NT2/D1 (cell line): ENCODE results near the gene MYO1D.

Source experiments
- DNase-seq: peaks from one replicate; pipeline ENCODE4 v3.0.0-alpha.2; 2011; ENCODE audit warnings: low read depth, low spot score
- H3K27me3 ChIP-seq: 2 replicates; pipeline ENCODE4 v1.6.0; 2011; ENCODE audit warnings: mild to moderate bottlenecking; ENCODE audit not compliant: insufficient read length, insufficient read depth
- H3K36me3 ChIP-seq: 2 replicates; pipeline ENCODE4 v1.6.1; 2011; ENCODE audit warnings: mild to moderate bottlenecking, low read length, mixed read lengths; ENCODE audit not compliant: insufficient read depth, insufficient read length
- H3K4me1 ChIP-seq: 2 replicates; pipeline ENCODE4 v1.5.1; 2011; ENCODE audit not compliant: insufficient read depth, insufficient read length
- H3K4me3 ChIP-seq: 2 replicates; pipeline ENCODE4 v1.5.1; 2011; ENCODE audit warnings: low read depth; ENCODE audit not compliant: insufficient read length
- H3K9ac ChIP-seq: 2 replicates; pipeline ENCODE4 v1.6.0; 2011; ENCODE audit warnings: low read depth; ENCODE audit not compliant: insufficient read length
- H3K9me3 ChIP-seq: 2 replicates; pipeline ENCODE4 v1.5.1; 2011; ENCODE audit warnings: mild to moderate bottlenecking, low read length; ENCODE audit not compliant: insufficient read depth
- SUZ12 ChIP-seq: IDR thresholded peaks from 2 replicates; pipeline ENCODE4 v1.6.1; 2011; ENCODE audit not compliant: insufficient read length, insufficient read depth; ENCODE audit errors: extremely low read depth
- YY1 ChIP-seq: IDR thresholded peaks from 2 replicates; pipeline ENCODE4 v1.6.1; 2011; ENCODE audit not compliant: insufficient read length, insufficient read depth
- ZNF274 ChIP-seq: IDR thresholded peaks from 2 replicates; pipeline ENCODE4 v1.6.1; 2011; ENCODE audit warnings: mild to moderate bottlenecking, low read depth, low read length

Gene MYO1D

DNA sequence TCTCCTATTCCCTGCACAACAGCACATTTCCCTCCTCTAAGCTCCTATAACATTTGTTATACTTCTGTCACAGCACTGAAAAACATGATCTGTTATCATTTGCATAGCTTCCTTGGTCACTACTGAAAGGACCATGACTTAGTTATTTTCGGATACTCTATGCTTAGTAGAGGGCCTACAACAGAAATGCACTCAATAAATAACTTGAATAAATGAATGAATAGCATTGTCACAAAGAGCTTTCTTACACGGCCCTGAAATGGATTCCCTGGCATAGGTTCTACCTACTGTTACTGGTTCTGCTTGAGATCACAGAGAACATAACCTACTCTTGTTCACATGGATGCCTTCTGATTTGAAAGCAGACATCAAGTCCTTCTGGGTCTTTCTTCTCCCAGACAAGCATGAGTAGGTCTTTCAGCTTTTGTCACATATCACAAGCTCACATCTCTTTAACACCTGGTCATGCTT, 41.6 kb downstream of the MYO1D start:
- no peak for DNase-seq
- Histone ChIP-seq H3K4me3 (no peak overlapping the region), H3K9me3 (no peaks in the 10 kb centered on the region), H3K4me1 (no peaks in the 10 kb centered on the region), H3K27me3 (no peaks in the 10 kb centered on the region), H3K9ac (no peak overlapping the region), H3K36me3 (no peaks in the 10 kb centered on the region)
- TF ChIP-seq SUZ12: no peak
- TF ChIP-seq YY1: no peak
- no peak for TF ChIP-seq ZNF274

DNA sequence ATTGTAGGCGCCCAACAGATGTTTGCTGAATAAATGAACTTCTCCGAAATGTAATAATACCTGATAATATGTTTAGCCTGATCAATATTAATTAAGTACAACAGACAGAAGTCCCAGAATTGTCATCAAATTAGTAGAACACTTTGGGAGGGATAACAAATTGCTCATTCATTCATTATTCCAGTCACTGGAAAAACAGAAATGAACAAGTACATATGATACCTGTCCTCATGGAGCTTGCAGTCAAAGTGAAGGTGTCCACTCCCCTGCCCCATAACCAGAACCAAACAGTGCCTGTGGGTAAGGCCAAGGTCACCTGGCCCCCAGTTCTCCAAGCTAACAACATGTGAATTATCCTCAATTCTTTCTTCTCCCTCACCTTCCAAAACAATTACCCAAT, 42.8 kb downstream of the MYO1D start:
- no peak overlapping the region for H3K4me3 ChIP-seq
- no peak for TF ChIP-seq ZNF274
- TF ChIP-seq SUZ12: no peak
- no peak for TF ChIP-seq YY1
- no peaks in the 10 kb centered on the region for H3K36me3 ChIP-seq
- H3K27me3 ChIP-seq: no peaks in the 10 kb centered on the region
- H3K9me3 ChIP-seq: no peaks in the 10 kb centered on the region
- no peak overlapping the region for H3K9ac ChIP-seq
- no peak for DNase-seq
- no peaks in the 10 kb centered on the region for H3K4me1 ChIP-seq

DNA sequence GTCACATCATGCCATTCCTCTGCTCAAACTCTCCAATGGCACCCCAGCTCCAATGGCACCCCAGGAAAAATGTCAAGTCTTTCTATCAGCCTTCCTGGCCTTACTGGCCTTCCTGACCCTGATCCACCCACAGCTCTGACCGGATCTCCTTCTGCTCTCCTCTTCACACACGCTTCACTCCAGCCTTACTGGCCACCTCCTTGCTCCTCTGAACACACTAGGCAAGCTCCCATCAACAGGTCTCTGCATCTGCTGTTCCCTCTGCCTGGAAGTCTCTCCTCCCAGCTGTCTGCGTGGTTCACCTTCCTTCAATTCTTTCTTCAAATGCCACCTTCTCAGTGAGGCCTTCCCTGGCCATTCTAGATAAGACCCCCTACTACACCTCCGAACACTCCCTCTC, 43.4 kb downstream of the MYO1D start:
- H3K27me3 ChIP-seq: no peaks in the 10 kb centered on the region
- H3K9me3 ChIP-seq: no peaks in the 10 kb centered on the region
- H3K36me3 ChIP-seq: no peaks in the 10 kb centered on the region
- DNase-seq: no peak
- TF ChIP-seq SUZ12 (no peak), ZNF274 (no peak), YY1 (no peak)
- no peak overlapping the region for H3K4me3 ChIP-seq
- H3K9ac ChIP-seq: no peak overlapping the region
- no peaks in the 10 kb centered on the region for H3K4me1 ChIP-seq

DNA sequence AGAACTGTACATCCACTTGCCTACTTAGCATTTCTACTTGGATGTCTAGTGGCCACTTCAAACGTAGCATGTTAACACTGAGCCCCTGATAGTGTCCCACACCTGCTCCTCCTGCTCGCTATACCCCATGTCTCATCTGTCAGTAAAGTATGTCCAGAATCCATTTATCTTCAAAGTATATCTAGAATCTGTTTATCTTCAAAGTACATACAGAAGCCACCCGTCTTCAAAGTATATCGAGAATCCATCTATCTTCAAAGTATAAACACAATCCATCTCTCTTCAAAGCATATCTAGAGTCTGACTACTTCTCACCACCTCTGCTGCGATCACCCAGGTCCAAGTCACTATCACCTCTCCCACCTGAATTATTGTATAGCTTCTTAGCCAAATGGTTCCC, 43.8 kb downstream of the MYO1D start:
- H3K27me3 ChIP-seq: no peaks in the 10 kb centered on the region
- no peak overlapping the region for H3K9ac ChIP-seq
- TF ChIP-seq ZNF274 (no peak), YY1 (no peak), SUZ12 (no peak)
- H3K4me3 ChIP-seq: no peak overlapping the region
- H3K4me1 ChIP-seq: no peaks in the 10 kb centered on the region
- H3K36me3 ChIP-seq: no peaks in the 10 kb centered on the region
- DNase-seq: no peak
- no peaks in the 10 kb centered on the region for H3K9me3 ChIP-seq

DNA sequence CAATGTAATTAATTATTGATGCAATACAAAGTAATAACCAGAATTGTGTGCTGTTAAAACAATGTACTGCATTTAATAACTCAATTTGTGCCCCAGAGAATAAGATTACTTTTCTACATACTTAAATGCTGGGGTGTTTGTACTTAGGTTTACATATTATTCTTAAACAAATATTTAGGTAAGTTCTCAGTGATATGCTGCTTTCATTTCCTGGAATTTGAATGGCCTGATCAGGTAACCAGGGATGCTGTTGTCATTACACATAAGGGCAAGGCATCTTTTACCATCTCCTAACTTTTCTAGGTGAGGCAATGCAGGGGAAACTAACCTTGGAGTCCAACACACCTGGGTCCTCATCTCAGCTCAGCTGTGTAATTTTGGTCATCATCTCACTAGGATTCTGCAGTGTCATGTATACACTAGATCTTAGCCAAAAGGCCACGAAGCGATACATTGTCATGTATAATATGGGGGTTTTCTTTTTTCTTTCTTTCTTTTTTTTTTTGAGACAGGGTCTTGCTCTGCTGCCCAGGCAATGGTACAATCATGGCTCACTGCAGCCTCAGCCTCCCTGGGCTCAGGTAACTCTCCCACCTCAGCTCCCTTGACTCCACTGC, 45.2 kb downstream of the MYO1D start:
- Histone ChIP-seq H3K36me3 (no peaks in the 10 kb centered on the region), H3K4me1 (no peaks in the 10 kb centered on the region), H3K4me3 (no peak overlapping the region), H3K9ac (no peak overlapping the region), H3K9me3 (no peaks in the 10 kb centered on the region), H3K27me3 (no peaks in the 10 kb centered on the region)
- no peak for DNase-seq
- TF ChIP-seq ZNF274: no peak
- no peak for TF ChIP-seq YY1
- TF ChIP-seq SUZ12: no peak

DNA sequence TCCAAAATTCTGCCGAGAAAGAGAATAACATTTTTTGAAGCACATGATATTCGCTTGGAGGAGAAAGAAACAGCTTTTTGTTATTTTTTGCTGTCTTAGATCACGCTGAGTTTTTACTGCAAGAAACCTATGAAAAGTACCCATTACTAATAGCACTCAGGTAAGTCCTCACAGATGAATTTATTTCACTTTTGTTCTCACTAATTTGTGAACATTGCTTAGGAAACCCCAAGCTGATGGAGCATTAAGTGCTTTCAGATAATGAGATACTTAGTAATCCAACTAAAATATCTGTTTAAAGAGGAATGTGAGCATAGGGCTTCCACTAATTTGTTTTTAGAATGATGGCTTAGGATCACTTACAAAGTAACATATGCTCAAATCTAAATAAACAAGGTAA, 45.7 kb downstream of the MYO1D start:
- no peak for DNase-seq

DNA sequence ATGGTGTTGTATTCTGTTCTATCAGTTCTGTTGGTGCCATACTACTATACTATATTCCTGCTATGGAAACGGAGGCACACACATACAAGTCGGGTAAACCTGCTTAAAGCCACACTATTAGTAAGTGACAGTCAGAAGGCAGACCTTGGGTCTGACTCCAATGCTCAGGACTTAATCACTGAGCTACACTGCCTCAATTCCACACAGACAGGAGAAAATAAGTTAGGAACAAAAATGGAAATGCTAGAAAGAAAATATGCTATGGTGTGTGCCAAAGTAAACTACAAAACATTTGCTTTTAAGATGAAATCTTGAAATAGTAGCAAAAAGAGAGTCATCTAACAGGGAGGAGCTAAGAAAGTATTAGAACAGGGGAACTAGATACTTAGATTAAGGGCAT, 48.1 kb downstream of the MYO1D start:
- Histone ChIP-seq H3K9ac (no peak overlapping the region), H3K4me3 (no peak overlapping the region)

More for the DNA sequence above, 45.7 kb downstream of the MYO1D start:
- TF ChIP-seq YY1 (no peak), SUZ12 (no peak), ZNF274 (no peak)
- Histone ChIP-seq H3K4me1 (no peaks in the 10 kb centered on the region), H3K9me3 (no peaks in the 10 kb centered on the region), H3K4me3 (no peak overlapping the region), H3K36me3 (no peaks in the 10 kb centered on the region), H3K9ac (no peak overlapping the region), H3K27me3 (no peaks in the 10 kb centered on the region)

More for the DNA sequence above, 48.1 kb downstream of the MYO1D start:
- no peak for DNase-seq
- TF ChIP-seq SUZ12 (no peak), ZNF274 (no peak), YY1 (no peak)
- Histone ChIP-seq H3K27me3 (no peaks in the 10 kb centered on the region), H3K4me1 (no peaks in the 10 kb centered on the region), H3K36me3 (no peaks in the 10 kb centered on the region), H3K9me3 (no peaks in the 10 kb centered on the region)
